Progenitor cell of endocrine pancreas (in vitro differentiated cells): ENCODE measurements around the gene ANKRD33B. TPM values are rescaled to one million over a fixed set of nuclear protein-coding genes. Genes with fewer than 3 reads are reported as not detected.

Source experiments
- DNase-seq: peaks from one replicate; pipeline ENCODE4 v3.0.0; 2021; ENCODE audit warnings: low spot score; ENCODE audit not compliant: unreplicated experiment
- H3K27ac Mint-ChIP-seq: 2 replicates; pipeline ENCODE4 v1.8.0; 2021; ENCODE audit warnings: mild to moderate bottlenecking, moderate library complexity, mixed read lengths
- H3K27me3 Mint-ChIP-seq: 2 replicates; pipeline ENCODE4 v1.8.0; 2021; ENCODE audit warnings: mixed read lengths
- H3K36me3 Mint-ChIP-seq: 2 replicates; pipeline ENCODE4 v1.8.0; 2022; ENCODE audit warnings: mixed read lengths; ENCODE audit not compliant: insufficient read depth
- H3K4me1 Mint-ChIP-seq: 2 replicates; pipeline ENCODE4 v1.8.0; 2021; ENCODE audit warnings: low read depth, mixed read lengths
- H3K4me3 Mint-ChIP-seq: 2 replicates; pipeline ENCODE4 v1.8.0; 2021; ENCODE audit warnings: low read depth, mild to moderate bottlenecking, moderate library complexity, mixed read lengths
- H3K9me3 Mint-ChIP-seq: 2 replicates; pipeline ENCODE4 v1.8.0; 2021; ENCODE audit warnings: low read depth, mixed read lengths
- CTCF ChIP-seq: fragments of 200-600 bp; sonication (generic); IDR thresholded peaks from one replicate; pipeline ENCODE4 v1.5.0; 2021; ENCODE audit warnings: antibody characterized with exemption, mild to moderate bottlenecking; ENCODE audit not compliant: unreplicated experiment
- total RNA-seq: library from RNA; stranded (reverse); gene quantifications from 2 replicates; pipeline ENCODE4 v1.2.1, GENCODE V29; 2021

Gene ANKRD33B
- total RNA-seq, 1 donor from 2014 or later = 2.1 TPM

GRCh38 chr5:10647640-10648039 lies 83.8 kb downstream of the ANKRD33B start:
- no peak for TF ChIP-seq CTCF
- H3K27me3 Mint-ChIP-seq = no peaks in the 10 kb centered on the region
- no peaks in the 10 kb centered on the region for H3K36me3 Mint-ChIP-seq
- no peaks in the 10 kb centered on the region for H3K4me1 Mint-ChIP-seq
- H3K9me3 Mint-ChIP-seq = no peaks in the 10 kb centered on the region
- no peak for DNase-seq
- H3K27ac Mint-ChIP-seq = no peak overlapping the region
- no peak overlapping the region for H3K4me3 Mint-ChIP-seq

- DNase-seq = no peak
- Mint-ChIP-seq H3K9me3 (no peaks in the 10 kb centered on the region), H3K4me1 (no peaks in the 10 kb centered on the region), H3K36me3 (no peaks in the 10 kb centered on the region), H3K27ac (no peak overlapping the region), H3K27me3 (no peaks in the 10 kb centered on the region), H3K4me3 (no peak overlapping the region)
- TF ChIP-seq CTCF = no peak
Measured at GRCh38 chr5:10648806-10649665, 85.2 kb downstream of the ANKRD33B start.

DNA sequence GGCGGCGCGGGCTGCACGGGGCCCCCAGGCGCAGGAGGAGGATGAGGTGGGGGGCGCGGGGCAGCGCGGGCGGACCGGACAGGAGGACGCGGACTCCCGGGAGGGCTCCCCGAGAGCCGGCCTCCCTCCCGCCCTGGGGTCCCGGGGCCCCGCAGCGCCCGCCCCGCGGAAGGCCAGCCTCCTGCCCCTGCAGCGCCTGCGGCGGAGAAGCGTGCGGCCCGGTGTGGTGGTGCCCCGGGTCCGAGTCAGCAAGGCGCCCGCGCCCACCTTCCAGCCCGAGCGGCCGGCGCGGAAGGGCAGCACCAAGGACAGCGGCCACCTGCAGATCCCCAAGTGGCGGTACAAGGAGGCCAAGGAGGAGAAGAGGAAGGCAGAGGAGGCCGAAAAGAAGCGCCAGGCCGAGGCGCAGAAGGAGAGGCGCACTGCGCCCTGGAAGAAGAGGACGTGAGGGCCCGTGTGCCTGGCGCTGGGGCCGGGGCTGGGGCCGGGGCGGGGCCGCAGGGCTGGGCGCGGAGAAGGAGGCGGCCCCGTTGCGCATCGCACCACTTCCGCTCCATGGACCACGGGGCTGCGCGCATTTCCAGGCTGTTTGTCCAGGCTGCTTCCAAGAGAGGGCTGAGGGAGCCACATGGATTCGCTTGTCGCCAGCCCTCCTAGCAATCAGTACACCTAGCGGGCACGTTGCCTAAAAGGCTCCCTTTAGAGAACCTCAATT lies 86.0 kb downstream of the ANKRD33B start:
- no peak for TF ChIP-seq CTCF
- no peak overlapping the region for H3K4me3 Mint-ChIP-seq
- no peak for DNase-seq

DNA sequence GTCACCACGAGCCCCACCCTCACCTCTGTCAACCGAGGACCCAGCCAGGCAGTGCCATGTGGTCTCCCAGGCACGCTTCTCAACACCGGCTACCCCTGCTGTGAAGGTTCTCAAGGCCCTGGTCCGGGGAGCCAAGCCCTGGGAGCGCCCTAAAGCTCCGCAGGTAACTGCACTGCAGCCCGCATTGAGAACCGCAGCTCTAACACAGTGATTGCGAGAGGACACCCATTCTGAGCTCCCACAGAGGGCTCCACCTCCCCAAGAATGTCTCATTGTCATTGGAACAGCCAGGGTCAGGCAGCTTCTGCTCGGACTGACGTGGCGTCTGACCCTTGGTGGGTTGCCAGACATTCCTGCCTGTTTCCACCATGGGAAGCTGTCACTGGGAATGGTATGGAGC lies 88.3 kb downstream of the ANKRD33B start:
- H3K9me3 Mint-ChIP-seq = no peaks in the 10 kb centered on the region
- H3K4me1 Mint-ChIP-seq = no peaks in the 10 kb centered on the region
- H3K27me3 Mint-ChIP-seq = no peaks in the 10 kb centered on the region
- no peak overlapping the region for H3K4me3 Mint-ChIP-seq
- no peak for DNase-seq
- H3K27ac Mint-ChIP-seq = no peak overlapping the region
- no peaks in the 10 kb centered on the region for H3K36me3 Mint-ChIP-seq
- TF ChIP-seq CTCF = no peak

More for the DNA sequence above, 86.0 kb downstream of the ANKRD33B start:
- Mint-ChIP-seq H3K27ac (no peak overlapping the region), H3K4me1 (no peaks in the 10 kb centered on the region), H3K27me3 (no peaks in the 10 kb centered on the region), H3K36me3 (no peaks in the 10 kb centered on the region), H3K9me3 (no peaks in the 10 kb centered on the region)

- no peak overlapping the region for H3K4me3 Mint-ChIP-seq
- no peaks in the 10 kb centered on the region for H3K4me1 Mint-ChIP-seq
- no peaks in the 10 kb centered on the region for H3K27me3 Mint-ChIP-seq
- no peak overlapping the region for H3K27ac Mint-ChIP-seq
- no peaks in the 10 kb centered on the region for H3K9me3 Mint-ChIP-seq
- DNase-seq = no peak
- H3K36me3 Mint-ChIP-seq = no peaks in the 10 kb centered on the region
- no peak for TF ChIP-seq CTCF
Measured at GRCh38 chr5:10652606-10653005, 88.7 kb downstream of the ANKRD33B start.
